ENCODE results near the gene SSX3.
"Not testable (repeated sequence)": the region's sequence is repeated elsewhere in the genome, so short reads cannot be mapped to it uniquely, and the experiment has no call there.

DNA sequence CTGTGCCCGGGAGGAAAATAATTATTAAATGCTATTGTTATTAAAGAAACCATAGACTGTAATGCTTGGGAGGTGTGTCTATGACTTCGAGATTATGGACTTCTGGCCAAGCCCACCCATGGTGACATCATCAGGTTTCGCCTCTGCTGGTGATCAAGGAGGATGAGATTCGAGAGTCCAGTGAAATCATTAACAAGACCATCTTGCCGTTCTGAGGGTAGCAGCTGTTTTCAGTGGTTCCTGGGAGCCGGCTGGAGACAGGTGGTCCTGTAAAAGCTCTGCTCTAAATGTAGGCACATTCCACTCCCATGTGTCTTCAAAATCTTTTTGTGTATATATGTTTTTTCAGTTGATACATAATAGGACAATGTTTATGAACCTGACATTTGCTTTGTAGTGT is 2.8 kb upstream of the SSX3 start:
- TF ChIP-seq, protein P1, sequence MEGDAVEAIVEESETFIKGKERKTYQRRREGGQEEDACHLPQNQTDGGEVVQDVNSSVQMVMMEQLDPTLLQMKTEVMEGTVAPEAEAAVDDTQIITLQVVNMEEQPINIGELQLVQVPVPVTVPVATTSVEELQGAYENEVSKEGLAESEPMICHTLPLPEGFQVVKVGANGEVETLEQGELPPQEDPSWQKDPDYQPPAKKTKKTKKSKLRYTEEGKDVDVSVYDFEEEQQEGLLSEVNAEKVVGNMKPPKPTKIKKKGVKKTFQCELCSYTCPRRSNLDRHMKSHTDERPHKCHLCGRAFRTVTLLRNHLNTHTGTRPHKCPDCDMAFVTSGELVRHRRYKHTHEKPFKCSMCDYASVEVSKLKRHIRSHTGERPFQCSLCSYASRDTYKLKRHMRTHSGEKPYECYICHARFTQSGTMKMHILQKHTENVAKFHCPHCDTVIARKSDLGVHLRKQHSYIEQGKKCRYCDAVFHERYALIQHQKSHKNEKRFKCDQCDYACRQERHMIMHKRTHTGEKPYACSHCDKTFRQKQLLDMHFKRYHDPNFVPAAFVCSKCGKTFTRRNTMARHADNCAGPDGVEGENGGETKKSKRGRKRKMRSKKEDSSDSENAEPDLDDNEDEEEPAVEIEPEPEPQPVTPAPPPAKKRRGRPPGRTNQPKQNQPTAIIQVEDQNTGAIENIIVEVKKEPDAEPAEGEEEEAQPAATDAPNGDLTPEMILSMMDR (IDR thresholded peaks at IDR 0.05; ENCODE audit: insufficient read depth, low read length, poor library complexity, severe bottlenecking) = not testable (repeated sequence)
- not testable (repeated sequence) for TF ChIP-seq EZH2phosphoT487 (conservative IDR thresholded peaks at IDR 0.05; ENCODE audit: low read length)
